HEK293 (cell line): ENCODE measurements around the gene CMKLR1.

Experiments
- SCRT1 ChIP-seq: fragments of 450-650 bp; formaldehyde crosslinking; IDR thresholded peaks from 2 replicates; pipeline ENCODE4 v1.5.1; 2016; ENCODE audit warnings: missing biosample characterization, missing genetic modification characterization, borderline replicate concordance
- SP2 ChIP-seq: fragments of 450-650 bp; formaldehyde crosslinking; IDR thresholded peaks from 2 replicates; pipeline ENCODE4 v1.5.1; 2016; ENCODE audit warnings: missing biosample characterization, missing genetic modification characterization
- ZBTB1 ChIP-seq: fragments of 450-650 bp; formaldehyde crosslinking; IDR thresholded peaks from 2 replicates; pipeline ENCODE4 v1.5.1; 2016; ENCODE audit warnings: missing biosample characterization, missing genetic modification characterization
- ZNF311 ChIP-seq: fragments of 450-650 bp; formaldehyde crosslinking; IDR thresholded peaks from 2 replicates; pipeline ENCODE4 v1.5.1; 2017; ENCODE audit warnings: missing biosample characterization, missing genetic modification characterization, borderline replicate concordance
- ZNF707 ChIP-seq: fragments of 450-650 bp; formaldehyde crosslinking; IDR thresholded peaks from 2 replicates; pipeline ENCODE4 v1.5.1; 2016; ENCODE audit warnings: missing biosample characterization, missing genetic modification characterization
- ZNF76 ChIP-seq: fragments of 450-650 bp; formaldehyde crosslinking; IDR thresholded peaks from 2 replicates; pipeline ENCODE4; 2016; ENCODE audit warnings: low read depth, missing biosample characterization, missing genetic modification characterization, borderline replicate concordance
- ZNF776 ChIP-seq: fragments of 450-650 bp; formaldehyde crosslinking; IDR thresholded peaks from 2 replicates; pipeline ENCODE4 v1.5.0; 2017; ENCODE audit warnings: missing biosample characterization, missing genetic modification characterization, borderline replicate concordance
- TF ChIP-seq, protein P1 (sequence below): fragments of 450-650 bp; formaldehyde crosslinking; IDR thresholded peaks from 2 replicates; pipeline ENCODE4 v1.5.1; 2016; ENCODE audit warnings: missing biosample characterization, missing genetic modification characterization
- TF ChIP-seq, protein P2 (sequence below): fragments of 450-650 bp; formaldehyde crosslinking; IDR thresholded peaks from 2 replicates; pipeline ENCODE4 v1.5.1; 2016; ENCODE audit warnings: missing biosample characterization, missing genetic modification characterization, low read depth

DNA sequence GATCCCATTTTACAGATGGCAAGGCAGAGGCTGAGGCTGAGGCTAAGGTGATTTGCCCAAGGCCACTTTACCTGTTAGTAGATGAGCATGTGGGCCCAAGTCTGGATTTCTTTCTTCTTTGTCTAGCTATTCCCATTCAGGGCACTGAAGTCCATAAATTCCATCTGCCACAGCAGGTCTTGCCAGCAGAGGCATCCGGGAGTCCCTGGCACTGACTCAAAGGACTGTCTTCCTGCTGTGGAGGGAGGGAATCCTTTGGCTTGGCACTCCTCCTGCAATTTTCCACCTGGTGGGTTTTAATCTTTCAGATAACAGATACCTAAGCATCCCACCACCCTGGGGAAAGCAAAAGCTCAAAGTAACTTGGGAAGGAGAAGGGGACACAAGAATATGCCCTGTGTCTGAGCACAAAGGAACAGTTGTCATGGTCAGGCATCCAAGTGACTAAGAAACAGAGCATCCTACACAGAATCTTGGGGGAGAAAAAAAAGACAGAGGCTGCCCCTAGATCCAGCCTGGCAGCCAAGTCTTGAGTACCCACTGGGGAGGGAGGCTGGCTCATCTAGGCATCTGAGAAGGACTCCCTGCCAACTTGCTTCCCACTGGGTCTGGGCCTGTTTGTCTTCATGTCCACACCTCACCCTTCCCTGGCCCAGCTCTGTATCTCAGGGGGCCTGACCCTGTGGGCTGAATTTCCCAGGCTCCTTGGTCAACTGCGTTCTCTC lies 35.6 kb upstream of the CMKLR1 start:
- TF ChIP-seq ZNF76: no peak
- TF ChIP-seq, protein P1, sequence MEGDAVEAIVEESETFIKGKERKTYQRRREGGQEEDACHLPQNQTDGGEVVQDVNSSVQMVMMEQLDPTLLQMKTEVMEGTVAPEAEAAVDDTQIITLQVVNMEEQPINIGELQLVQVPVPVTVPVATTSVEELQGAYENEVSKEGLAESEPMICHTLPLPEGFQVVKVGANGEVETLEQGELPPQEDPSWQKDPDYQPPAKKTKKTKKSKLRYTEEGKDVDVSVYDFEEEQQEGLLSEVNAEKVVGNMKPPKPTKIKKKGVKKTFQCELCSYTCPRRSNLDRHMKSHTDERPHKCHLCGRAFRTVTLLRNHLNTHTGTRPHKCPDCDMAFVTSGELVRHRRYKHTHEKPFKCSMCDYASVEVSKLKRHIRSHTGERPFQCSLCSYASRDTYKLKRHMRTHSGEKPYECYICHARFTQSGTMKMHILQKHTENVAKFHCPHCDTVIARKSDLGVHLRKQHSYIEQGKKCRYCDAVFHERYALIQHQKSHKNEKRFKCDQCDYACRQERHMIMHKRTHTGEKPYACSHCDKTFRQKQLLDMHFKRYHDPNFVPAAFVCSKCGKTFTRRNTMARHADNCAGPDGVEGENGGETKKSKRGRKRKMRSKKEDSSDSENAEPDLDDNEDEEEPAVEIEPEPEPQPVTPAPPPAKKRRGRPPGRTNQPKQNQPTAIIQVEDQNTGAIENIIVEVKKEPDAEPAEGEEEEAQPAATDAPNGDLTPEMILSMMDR (tag by site-specific recombination): no peak
- no peak for TF ChIP-seq ZBTB1 (tag by site-specific recombination)
- TF ChIP-seq SP2 (tag by site-specific recombination): no peak
- TF ChIP-seq ZNF707 (tag by site-specific recombination): no peak
- no peak for TF ChIP-seq ZNF776 (tag by site-specific recombination)
- TF ChIP-seq, protein P2, sequence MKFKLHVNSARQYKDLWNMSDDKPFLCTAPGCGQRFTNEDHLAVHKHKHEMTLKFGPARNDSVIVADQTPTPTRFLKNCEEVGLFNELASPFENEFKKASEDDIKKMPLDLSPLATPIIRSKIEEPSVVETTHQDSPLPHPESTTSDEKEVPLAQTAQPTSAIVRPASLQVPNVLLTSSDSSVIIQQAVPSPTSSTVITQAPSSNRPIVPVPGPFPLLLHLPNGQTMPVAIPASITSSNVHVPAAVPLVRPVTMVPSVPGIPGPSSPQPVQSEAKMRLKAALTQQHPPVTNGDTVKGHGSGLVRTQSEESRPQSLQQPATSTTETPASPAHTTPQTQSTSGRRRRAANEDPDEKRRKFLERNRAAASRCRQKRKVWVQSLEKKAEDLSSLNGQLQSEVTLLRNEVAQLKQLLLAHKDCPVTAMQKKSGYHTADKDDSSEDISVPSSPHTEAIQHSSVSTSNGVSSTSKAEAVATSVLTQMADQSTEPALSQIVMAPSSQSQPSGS (tag by site-specific recombination): no peak
- no peak for TF ChIP-seq ZNF311 (tag by site-specific recombination)
- TF ChIP-seq SCRT1 (tag by site-specific recombination): no peak
